Nephron progenitor cell (in vitro differentiated cells): Measurements from ENCODE around the gene VSIG10L.

ENCODE experiments used
- DNase-seq: peaks from one replicate; pipeline ENCODE4 v3.0.0; 2021
- H3K27ac Mint-ChIP-seq: 2 replicates; pipeline ENCODE4 v1.8.0; 2021; ENCODE audit warnings: mild to moderate bottlenecking, moderate library complexity, mixed read lengths
- H3K27me3 Mint-ChIP-seq: 2 replicates; pipeline ENCODE4 v1.8.0; 2021; ENCODE audit warnings: mild to moderate bottlenecking, low read depth, mixed read lengths; ENCODE audit not compliant: poor library complexity
- H3K36me3 Mint-ChIP-seq: 2 replicates; pipeline ENCODE4 v1.8.0; 2021; ENCODE audit warnings: low read depth, mixed read lengths
- H3K4me1 Mint-ChIP-seq: 2 replicates; pipeline ENCODE4 v1.8.0; 2021; ENCODE audit warnings: mixed read lengths
- H3K4me3 Mint-ChIP-seq: 2 replicates; pipeline ENCODE4 v1.8.0; 2021; ENCODE audit warnings: mild to moderate bottlenecking, moderate library complexity, mixed read lengths
- H3K9me3 Mint-ChIP-seq: 2 replicates; pipeline ENCODE4 v1.8.0; 2021; ENCODE audit warnings: mild to moderate bottlenecking, moderate library complexity, mixed read lengths
- TF ChIP-seq, protein P1 (sequence below): fragments of 200-600 bp; sonication (generic); IDR thresholded peaks from 2 replicates; pipeline ENCODE4 v1.5.0; 2021; ENCODE audit warnings: antibody characterized with exemption

Gene VSIG10L

GRCh38 chr19:51311351-51312257 is 30.3 kb downstream of the VSIG10L start, which contains the start of gene IGLON5:
IGLON5 (plus strand) TSS chr19:51311644; CDS start chr19:51311848, 204 bp downstream.
- peak within 1 kb of the TSS; percentile 84 for H3K4me3 Mint-ChIP-seq
- DNase-seq = peak; percentile 57
- H3K36me3 Mint-ChIP-seq = peaks cover 11% of the 10 kb centered on the region
- H3K4me1 Mint-ChIP-seq = peaks cover 17% of the 10 kb centered on the region
- peaks cover 31% of the 10 kb centered on the region for H3K9me3 Mint-ChIP-seq
- TF ChIP-seq, protein P1, sequence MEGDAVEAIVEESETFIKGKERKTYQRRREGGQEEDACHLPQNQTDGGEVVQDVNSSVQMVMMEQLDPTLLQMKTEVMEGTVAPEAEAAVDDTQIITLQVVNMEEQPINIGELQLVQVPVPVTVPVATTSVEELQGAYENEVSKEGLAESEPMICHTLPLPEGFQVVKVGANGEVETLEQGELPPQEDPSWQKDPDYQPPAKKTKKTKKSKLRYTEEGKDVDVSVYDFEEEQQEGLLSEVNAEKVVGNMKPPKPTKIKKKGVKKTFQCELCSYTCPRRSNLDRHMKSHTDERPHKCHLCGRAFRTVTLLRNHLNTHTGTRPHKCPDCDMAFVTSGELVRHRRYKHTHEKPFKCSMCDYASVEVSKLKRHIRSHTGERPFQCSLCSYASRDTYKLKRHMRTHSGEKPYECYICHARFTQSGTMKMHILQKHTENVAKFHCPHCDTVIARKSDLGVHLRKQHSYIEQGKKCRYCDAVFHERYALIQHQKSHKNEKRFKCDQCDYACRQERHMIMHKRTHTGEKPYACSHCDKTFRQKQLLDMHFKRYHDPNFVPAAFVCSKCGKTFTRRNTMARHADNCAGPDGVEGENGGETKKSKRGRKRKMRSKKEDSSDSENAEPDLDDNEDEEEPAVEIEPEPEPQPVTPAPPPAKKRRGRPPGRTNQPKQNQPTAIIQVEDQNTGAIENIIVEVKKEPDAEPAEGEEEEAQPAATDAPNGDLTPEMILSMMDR = no peak
- no peak within 1 kb of the TSS for H3K27ac Mint-ChIP-seq
- H3K27me3 Mint-ChIP-seq = peaks cover 56% of the 10 kb centered on the region

GRCh38 chr19:51305479-51305878 is 36.5 kb downstream of the VSIG10L start:
- H3K4me1 Mint-ChIP-seq = peaks cover 6% of the 10 kb centered on the region
- H3K27ac Mint-ChIP-seq = no peak overlapping the region
- TF ChIP-seq, protein P1 = no peak
- DNase-seq = no peak
- peaks cover 31% of the 10 kb centered on the region for H3K9me3 Mint-ChIP-seq
- peaks cover 45% of the 10 kb centered on the region for H3K27me3 Mint-ChIP-seq
- H3K4me3 Mint-ChIP-seq = no peak overlapping the region
- no peaks in the 10 kb centered on the region for H3K36me3 Mint-ChIP-seq

DNA sequence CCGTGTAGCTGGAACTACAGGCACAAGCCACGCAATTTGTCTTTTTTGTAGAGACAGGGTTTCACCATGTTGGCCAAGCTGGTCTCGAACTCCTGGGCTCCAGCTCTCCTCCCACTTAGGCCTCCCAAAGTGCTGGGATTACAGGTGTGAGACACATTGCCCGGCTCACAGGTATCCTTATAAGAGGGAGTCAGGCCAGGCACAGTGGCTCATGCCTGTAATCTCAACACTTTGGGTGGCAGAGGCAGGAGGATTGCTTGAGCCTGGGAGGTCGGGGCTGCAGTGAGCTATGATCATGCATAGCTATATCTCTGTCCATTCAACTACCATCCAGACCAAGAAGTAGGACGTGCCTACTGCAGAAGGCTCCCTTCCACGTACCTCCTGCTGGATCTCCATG is 40.7 kb downstream of the VSIG10L start:
- H3K36me3 Mint-ChIP-seq = no peaks in the 10 kb centered on the region
- H3K4me1 Mint-ChIP-seq = no peaks in the 10 kb centered on the region
- no peak for DNase-seq
- no peak overlapping the region for H3K27ac Mint-ChIP-seq
- H3K27me3 Mint-ChIP-seq = peaks cover 27% of the 10 kb centered on the region
- H3K9me3 Mint-ChIP-seq = peaks cover 11% of the 10 kb centered on the region
- TF ChIP-seq, protein P1 = no peak
- H3K4me3 Mint-ChIP-seq = no peak overlapping the region

DNA sequence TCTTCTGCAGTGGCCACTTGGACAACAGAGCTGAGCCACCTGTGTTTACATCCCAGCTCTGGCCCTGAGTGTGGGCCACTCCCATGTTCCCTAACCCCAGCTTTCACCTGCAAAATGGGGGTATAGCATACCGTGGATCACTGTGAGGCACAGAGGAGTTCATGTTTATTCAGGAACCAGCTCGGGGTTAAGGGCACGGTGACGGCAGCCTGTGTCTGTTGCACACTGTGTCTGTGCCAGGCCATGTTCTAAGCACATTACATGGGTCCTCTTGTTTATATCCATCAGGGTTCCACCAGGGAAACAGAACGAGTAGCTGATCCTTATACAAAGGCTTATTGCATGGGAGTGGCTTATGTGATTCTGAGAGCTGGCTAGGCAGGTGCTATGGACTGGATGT is 44.5 kb downstream of the VSIG10L start:
- DNase-seq = no peak
- no peaks in the 10 kb centered on the region for H3K9me3 Mint-ChIP-seq
- peaks cover 30% of the 10 kb centered on the region for H3K27me3 Mint-ChIP-seq
- no peak overlapping the region for H3K4me3 Mint-ChIP-seq
- no peaks in the 10 kb centered on the region for H3K36me3 Mint-ChIP-seq
- TF ChIP-seq, protein P1 = no peak
- no peak overlapping the region for H3K27ac Mint-ChIP-seq
- H3K4me1 Mint-ChIP-seq = peaks cover 14% of the 10 kb centered on the region

DNA sequence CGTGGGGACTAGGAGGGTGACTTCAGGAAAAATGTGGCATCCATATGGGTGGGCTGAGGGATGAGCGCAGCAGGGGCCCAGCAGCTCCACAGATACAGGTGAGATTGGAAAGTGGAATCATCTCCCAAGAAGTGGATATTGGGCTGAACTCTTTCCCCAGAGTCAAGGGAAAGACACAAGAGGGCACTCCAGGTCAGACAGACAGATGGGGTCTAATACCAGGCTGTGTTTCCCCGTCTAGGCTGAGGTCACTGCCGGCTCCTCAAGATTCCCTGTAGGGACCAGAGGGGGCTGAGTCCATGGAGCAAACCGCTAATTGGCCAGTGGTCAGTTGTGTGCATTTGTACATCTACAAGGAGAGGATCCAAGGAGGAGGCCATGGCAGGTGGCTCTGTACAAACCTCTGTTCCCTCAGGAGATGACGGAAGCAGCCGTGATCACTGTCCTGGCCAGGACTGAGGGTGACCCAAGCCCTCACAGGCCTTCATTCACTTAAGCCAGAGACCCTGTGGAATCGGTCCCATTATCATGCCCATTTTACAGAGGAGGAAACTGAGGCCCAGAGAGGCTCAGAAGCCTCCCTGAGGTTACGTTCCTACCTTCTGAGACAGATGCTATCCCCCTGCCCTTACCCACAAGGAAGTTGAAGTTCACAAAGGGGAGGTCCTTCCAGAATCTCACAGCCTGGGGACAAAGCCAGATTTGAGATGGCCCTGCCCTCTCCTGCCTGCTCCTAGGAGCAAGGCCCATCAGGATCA is 45.4 kb downstream of the VSIG10L start:
- no peak overlapping the region for H3K27ac Mint-ChIP-seq
- DNase-seq = no peak

More for the DNA sequence above, 45.4 kb downstream of the VSIG10L start:
- H3K4me3 Mint-ChIP-seq = no peak overlapping the region
- no peaks in the 10 kb centered on the region for H3K36me3 Mint-ChIP-seq
- H3K9me3 Mint-ChIP-seq = no peaks in the 10 kb centered on the region
- H3K27me3 Mint-ChIP-seq = peaks cover 35% of the 10 kb centered on the region
- TF ChIP-seq, protein P1 = no peak
- H3K4me1 Mint-ChIP-seq = peaks cover 14% of the 10 kb centered on the region
